Esophagus muscularis mucosa (tissue), 4 donors: ENCODE results near the gene ABTB2.

Experiments used
- CTCF ChIP-seq, 3 experiments: fragments of 200-600 bp in 2 of 3; fragments of 450-650 bp in 1 of 3; sonication (generic) in 2 of 3; IDR thresholded peaks; one replicate each; pipeline ENCODE4 v1.5.1; 2017 to 2019; ENCODE audit warnings: antibody characterized with exemption in 3 of 3, mild to moderate bottlenecking in 2 of 3, moderate library complexity in 1 of 3
- EP300 ChIP-seq: sonication (generic); formaldehyde crosslinking; IDR thresholded peaks from one replicate; pipeline ENCODE4 v1.6.1; 2017; ENCODE audit warnings: antibody characterized with exemption
- POLR2A ChIP-seq: fragments of 450-650 bp; IDR thresholded peaks from one replicate; pipeline ENCODE4 v1.6.1; 2017; ENCODE audit warnings: antibody characterized with exemption, moderate library complexity, mild to moderate bottlenecking, low read depth
- POLR2AphosphoS5 ChIP-seq, 2 donors: sonication (generic); formaldehyde crosslinking; IDR thresholded peaks; one replicate each; pipeline ENCODE4 v1.6.1; 2017; ENCODE audit warnings: antibody characterized with exemption in 2 of 2

GRCh38 chr11:34311126-34311525 lies 46.7 kb downstream of the ABTB2 start:
- TF ChIP-seq CTCF (IDR thresholded peaks at IDR 0.05) (no peak), EP300 (no peak), POLR2AphosphoS5 (IDR thresholded peaks at IDR 0.05) (no peak), POLR2A (no peak)
